SK-N-MC (cell line): ENCODE results near the gene SAV1.

Experiments used
- FOXP2 ChIP-seq: optimal IDR thresholded peaks from 2 replicates; pipeline ENCODE3; 2011; ENCODE audit warnings: mild to moderate bottlenecking, moderate library complexity; ENCODE audit not compliant: insufficient read depth; ENCODE audit errors: extremely low read length, control extremely low read depth
- POLR2AphosphoS5 ChIP-seq: IDR thresholded peaks from 2 replicates; pipeline ENCODE4 v1.6.1; 2012; ENCODE audit warnings: mild to moderate bottlenecking, low read depth, low read length, borderline replicate concordance

GRCh38 chr14:50667684-50667995, 466 bp downstream of the SAV1 start:
- TF ChIP-seq POLR2AphosphoS5 = no peak
- no peak for TF ChIP-seq FOXP2
